ENCODE measurements around the gene ARL5A.

GRCh38 chr2:151862700-151863099, 34.5 kb upstream of the ARL5A start:
- TF ChIP-seq, protein P1, sequence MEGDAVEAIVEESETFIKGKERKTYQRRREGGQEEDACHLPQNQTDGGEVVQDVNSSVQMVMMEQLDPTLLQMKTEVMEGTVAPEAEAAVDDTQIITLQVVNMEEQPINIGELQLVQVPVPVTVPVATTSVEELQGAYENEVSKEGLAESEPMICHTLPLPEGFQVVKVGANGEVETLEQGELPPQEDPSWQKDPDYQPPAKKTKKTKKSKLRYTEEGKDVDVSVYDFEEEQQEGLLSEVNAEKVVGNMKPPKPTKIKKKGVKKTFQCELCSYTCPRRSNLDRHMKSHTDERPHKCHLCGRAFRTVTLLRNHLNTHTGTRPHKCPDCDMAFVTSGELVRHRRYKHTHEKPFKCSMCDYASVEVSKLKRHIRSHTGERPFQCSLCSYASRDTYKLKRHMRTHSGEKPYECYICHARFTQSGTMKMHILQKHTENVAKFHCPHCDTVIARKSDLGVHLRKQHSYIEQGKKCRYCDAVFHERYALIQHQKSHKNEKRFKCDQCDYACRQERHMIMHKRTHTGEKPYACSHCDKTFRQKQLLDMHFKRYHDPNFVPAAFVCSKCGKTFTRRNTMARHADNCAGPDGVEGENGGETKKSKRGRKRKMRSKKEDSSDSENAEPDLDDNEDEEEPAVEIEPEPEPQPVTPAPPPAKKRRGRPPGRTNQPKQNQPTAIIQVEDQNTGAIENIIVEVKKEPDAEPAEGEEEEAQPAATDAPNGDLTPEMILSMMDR (conservative IDR thresholded peaks at IDR 0.05 in 1 of 2, IDR thresholded peaks at IDR 0.05 in 1 of 2; ENCODE audit: low read depth in 1 of 2, low read length in 2 of 2) = no peak
- no peak for TF ChIP-seq EZH2 (IDR thresholded peaks at IDR 0.05; ENCODE audit: low read length, missing control alignments)

Measured in fibroblast of lung (primary cell).